Ramos (cell line): ENCODE results near the gene MANSC1.
"Not testable (repeated sequence)": the region's sequence is repeated elsewhere in the genome, so short reads cannot be mapped to it uniquely, and the experiment has no call there.

Experiments used
- in situ Hi-C: fragments of 300-500 bp; cut with MboI; formaldehyde crosslinking; loops from one replicate; pipeline ENCODE4 v1.14.3; 2022; ENCODE audit warnings: low sequenced_read_pairs; ENCODE audit not compliant: unreplicated experiment

Gene MANSC1

DNA sequence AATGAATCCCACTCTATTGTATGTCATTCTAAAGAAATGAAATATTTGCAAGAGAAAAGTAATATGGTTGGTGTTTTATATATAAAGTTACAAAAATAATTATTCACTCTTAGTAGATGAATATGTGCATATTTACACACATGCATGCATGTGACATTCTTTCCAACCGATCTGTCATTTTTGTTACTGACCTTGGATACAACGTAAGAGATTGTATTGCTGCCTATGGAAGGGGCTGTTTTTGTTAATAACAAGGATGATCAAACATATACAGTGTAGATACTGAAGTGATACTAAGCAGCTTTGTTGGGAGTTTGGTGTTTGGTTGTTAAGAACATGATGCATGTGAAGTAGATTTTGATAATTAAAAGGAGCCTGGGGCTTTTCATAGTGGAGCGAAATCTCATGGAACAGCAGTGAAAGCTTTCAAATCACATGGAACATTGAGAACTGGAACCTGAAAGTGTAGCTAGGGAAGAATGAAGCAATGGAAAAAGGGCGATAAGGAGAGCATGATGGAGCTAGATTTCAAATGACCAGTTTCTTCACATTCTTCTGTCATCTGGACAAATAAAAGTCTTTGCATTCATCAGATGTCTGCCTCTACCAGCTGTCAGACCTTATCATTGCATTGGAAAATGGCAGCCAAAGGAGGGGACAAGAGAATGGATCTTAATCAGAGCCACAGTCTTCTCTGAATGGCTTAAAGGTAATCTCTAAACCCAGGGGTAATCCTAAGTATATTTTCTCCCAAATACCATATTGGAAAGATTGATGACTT lies 16.8 kb upstream of the MANSC1 start:
- in situ Hi-C loops: no loop called here

DNA sequence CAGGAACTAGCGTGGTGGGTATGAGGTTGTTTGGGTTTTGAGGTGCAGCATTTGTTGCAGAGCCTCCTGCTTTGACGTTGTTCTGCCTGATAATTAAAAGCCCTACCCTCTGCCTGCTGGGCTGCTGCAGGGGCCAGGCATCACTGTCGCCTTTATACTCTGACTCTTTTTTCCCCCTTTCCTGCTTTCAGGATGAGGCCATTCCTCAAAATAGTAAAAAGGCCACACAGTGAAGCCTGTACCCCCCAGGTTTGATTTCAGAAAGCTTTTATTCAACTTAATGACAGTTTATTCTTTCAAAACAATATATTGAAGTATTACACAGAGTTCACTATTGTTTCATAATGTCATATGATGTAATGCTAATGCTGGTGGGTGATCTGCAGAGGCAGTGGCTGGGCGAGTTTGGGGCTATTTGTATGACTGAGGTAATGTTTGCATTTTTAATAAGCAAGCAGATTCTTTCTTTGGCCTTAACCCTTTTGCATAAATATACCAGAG lies 15.9 kb upstream of the MANSC1 start:
- in situ Hi-C loops: no loop called here

DNA sequence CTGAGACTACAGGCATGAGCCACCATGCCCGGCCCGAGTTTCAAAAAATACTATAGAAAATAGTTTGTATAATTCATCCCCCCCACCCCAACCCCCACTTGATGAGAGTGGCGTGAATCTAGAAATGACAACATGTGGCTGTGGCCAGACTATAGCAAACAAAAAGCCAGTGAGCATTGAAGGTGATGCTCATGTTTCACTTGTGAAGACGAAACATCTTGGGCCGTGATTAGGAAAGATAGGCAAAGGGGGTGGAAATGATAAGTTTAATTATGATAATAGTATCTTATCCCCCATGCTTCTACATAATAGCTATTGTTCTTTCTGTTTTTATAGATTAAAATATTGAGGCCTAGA lies 15.4 kb upstream of the MANSC1 start:
- in situ Hi-C loops: no loop called here

DNA sequence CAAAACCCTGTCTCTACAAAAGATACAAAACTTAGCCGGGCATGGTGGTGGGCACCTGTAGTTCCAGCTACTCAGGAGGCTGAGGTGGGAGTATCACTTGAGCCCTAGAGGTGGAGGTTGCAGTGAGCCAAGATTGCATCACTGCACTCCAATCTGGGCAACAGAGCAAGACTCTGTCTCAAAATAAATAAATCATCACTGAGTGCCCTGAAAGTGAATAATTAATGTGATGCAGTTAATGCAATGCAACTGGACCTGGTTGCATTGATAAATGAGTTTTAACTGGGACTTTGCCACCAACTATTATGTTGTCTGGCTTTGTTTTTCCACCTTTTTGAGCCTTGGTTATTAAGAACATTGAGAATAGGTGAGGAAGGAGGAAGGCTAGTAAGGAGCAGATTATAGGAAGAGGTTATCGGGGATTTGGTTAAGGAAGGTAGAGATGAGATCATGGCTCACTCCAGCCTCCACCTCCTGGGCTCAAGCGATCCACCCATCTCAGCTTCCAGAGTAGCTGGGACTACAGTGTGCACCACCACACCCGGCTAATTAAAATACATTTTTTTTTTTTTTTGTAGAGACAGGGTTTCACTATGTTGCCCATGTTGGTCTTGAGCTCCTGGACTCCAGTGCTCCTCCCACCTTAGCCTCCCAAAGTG lies 14.9 kb upstream of the MANSC1 start:
- in situ Hi-C loops: no loop called here

DNA sequence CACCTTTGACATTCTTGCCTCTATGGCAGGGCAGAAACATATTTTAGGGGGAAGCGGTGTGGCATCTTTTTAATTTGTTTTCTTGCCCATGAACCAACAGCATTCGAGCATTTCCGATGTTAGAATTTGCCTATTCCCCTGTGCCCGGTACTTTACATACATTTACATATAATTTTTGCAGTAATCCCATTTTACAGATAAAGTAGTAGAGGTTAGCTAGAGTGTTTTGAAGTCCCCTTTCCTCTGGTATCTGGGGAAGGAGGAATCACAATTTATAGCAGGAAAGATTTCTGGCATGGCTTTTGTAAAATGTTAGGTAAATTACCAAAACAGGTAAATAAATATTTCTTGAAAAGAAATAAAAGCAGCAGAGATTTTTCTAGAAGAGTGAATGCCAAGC lies 8.5 kb upstream of the MANSC1 start:
- in situ Hi-C loops: no loop called here

DNA sequence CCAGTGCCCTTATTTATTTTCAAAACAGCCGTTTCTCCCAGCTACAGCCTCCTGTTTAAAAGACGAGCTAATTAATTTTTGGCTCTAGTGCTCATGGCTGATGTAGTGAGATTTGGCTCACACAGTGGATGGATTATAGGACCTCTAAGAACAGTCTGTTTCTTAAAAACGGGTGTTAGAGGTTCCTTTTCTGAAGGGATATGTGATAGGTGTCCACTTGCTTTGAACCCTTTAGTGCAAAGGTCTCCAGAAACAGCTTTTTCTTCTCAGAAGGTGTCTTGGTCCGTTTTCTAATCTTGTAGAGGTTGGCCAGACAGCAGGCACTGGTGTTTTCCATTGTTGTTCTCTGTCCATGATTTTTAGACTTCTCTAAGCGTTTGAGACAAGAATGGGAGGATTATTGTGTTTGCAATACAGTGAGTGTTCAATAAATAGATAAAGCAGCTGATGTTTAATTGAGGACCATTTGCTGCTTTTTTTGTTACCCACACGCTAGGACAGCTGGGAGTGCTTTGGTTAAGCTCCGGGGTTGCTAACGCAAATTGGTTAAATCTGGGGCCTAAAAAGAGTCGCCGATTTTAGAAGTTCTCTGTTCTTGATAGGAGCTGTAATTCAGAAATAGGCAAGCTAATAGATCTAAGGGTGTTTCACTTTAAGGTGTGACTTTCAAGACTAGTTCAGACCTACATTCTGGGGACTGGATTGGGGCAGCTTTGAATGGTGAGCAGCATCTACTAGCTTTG lies 7.8 kb upstream of the MANSC1 start:
- in situ Hi-C loops: no loop called here

DNA sequence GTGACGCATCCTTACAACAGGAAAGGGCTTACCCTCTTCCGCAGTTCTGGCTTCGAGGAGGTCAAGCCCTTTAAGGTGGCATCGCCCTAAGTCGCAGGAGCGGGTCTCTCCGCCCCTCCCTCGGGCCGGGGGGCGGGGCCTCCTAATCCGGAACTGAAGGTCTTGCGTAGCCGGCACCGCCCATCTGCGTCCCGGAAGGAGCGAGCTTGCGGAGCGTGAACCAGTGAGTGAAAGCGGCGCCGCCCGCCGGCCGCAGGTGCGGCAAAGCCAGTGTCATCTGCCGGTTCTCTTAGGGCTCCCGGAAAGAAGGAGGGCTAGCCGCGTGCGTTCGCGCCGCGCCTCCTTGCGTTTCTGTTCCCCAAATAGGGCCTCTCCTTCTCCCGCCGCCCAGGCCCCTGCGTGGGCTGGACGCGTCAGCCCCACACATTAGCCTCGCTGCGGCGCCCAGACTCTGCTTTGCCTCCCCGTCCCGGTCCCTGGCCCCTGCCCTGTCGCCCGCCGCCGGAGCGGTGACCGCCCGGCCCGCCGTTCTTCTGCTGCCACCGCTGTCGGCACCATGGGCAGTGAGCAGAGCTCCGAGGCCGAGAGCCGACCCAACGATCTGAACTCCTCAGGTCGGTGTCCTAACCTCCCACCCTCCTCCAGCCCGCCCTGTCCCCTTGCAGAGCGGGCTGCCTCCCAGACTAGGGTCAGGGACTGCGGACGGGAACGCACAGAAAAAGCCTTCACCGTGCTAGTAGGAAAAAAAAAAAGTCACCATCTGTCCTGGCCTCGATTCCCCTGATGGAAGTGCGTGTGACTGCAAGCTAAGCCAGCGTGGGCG lies 7.1 kb upstream of the MANSC1 start, which contains the start of gene BORCS5:
BORCS5 (plus strand) TSS at position 183 of the 823 bp plus-strand sequence; CDS start at position 557, 374 bp downstream.
- in situ Hi-C loops: no loop called here

DNA sequence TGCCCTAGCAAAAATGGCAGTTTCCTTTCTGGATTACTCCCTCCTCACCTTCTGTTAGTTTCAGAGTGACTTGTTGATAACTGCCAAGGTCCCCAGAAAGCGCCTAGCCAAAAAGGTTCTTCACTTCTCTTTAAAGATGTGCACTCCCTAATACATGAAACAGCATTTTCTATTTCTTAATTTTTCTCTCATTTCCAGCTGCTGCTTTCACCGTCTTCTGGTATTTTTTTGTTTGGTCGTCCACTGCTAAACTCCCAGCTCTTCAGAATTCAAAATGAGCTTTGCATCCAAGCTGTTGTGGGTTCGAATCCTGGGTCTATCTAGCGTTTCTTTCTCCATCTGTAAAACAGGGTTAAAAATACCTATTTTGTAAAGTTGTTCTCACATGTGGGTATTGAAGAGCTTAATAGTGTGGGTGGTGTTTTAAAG lies 6.4 kb upstream of the MANSC1 start:
- in situ Hi-C loops: no loop called here

DNA sequence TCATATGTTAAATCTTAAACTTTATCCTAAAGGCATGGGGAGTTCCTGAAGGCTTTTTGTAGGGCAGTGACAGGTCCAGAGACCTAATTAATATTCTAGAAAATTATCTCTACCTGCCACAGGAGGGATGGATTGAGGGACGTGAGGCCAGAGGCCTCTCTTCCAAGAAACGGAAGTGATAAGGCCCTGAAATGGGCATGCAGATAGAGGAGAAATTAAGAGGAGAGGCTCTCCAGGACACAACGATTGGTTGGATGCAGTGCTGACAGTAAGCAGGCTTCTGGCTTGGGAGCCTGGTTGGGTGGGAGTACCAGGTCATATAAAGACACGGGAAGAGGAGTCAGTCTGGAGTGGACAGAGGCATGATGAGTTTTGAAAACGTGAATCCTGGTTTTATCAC lies 3.8 kb upstream of the MANSC1 start:
- in situ Hi-C loops: no loop called here

DNA sequence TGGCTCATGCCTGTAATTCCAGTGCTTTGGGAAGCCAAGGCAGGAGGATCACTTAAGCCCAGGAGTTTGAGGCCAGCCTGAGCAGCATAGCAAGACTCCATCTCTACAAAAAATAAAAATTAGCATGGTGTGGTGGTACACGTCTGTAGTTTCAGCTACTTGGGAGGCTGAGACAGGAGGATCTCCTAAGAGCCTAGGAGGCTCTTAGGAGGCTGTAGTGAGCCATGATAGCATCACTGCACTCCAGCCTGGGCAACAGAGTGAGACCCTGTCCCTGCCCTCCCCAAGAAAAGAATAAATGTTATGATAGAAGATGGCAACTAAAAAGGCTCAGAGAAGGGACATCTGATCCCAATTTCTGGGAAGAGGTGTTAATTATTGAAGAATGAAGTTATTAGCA lies 3.2 kb upstream of the MANSC1 start:
- in situ Hi-C loops: no loop called here

DNA sequence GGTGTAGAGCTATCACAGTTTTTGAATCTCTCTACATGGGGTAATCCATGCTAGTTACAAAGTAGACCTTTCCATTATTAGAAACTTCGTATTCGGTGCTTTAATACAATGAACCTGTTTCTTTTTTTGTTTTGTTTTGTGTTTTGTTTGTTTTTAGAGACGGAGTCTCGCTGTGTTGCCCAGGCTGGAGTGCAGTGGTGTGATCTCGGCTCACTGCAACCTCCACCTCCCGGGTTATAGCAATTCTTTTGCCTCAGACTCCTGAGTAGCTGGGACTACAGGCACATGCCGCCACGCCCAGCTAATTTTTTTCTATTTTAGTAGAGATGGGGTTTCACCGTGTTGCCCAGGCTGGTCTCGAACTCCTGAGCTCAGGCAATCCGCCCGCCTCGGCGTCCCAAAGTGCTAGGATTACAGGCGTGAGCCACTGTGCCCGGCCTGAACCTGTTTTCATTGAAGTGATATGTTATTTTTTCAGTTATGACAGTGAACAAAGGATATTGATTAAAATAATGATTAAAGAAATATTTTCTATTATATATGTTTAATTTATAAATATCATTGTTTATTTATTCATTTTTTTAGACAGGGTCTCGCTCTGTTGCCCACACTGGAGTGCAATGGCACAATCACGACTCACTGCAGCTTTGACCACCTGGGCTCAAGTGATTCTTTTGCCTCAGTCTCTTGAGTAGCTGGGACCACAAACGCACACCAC lies 1.6 kb upstream of the MANSC1 start:
- in situ Hi-C loops: not testable (repeated sequence)

DNA sequence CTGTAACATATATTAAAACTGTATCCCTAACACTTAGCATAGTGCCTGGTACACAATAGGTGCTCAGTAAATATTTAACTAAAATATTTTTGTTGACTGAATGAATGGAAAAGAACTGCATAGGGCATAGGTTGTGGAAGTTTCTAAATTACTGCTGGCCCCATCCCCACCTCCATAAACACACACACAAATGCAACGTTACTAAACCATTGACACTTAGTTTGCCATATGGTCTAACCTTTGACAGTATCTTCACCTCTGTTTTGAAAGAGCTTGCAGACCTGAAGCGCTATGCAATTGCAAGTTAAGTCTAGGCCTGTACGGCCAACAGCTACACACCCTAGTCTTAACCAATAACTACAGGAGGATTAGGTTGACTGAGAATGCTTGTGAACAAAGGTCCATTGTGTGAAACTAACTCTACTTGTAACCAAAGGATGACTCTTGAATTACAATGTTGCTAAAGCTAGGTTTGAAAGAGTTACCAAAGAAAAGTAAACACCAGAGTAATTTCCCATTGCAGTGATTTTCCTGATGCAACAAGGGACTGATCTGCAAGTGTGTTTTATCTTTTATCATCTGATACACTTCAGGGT lies 924 bp upstream of the MANSC1 start:
- in situ Hi-C loops: no loop called here

DNA sequence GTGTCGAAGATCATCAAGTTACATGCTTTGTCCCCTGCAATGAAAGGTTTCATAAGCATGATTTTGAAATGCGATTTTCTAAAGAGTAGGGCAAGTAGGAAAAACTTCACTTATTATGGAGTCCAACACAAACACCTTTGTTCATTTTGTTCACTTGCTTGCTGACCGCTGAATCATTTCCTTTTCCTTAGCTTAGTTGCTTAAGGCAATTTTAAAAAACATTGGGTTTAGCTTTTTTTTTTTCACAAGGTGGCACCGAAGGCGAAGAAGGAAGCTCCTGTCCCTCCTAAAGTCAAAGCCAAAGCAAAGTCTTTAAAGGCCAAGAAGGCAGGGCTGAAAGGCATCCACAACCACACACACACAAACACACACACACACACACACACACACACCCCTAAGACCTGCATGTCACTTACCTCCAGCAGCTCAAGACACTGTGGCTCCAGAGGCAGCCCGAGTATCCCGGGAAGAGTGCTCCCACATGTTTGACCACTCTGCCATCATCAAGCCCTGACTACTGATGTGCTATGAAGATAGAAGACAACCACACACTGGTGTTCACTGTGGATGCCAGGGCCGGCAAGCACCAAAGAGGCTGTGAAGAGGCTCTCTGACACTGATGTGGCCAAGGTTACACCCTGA lies 11.4 kb downstream of the MANSC1 start:
- in situ Hi-C loops: loop anchor here (10.0 to 25.0 kb wide), 2 partner anchors 626 to 784 kb away; no protein-coding TSS in a partner anchor

DNA sequence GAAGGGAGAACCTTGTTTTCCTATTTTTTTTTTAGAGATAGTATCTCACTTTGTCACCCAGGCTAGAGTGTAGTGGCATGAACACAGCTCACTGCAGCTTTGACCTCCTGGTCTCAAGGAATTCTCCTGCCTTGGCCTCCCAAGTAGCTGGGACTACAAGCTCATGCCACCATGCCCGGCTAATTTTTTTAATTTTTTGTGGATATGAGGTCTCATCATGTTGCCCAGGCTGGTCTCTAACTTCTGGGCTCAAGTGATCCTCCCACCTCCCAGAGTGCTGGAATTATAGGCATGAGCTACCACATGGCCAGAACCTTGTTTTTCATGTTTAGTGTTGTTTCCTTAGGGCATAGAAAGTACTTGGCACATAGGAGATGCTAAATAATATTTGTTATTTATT lies 13.5 kb downstream of the MANSC1 start:
- in situ Hi-C loops: loop anchor here (10.0 to 25.0 kb wide), 2 partner anchors 624 to 782 kb away; no protein-coding TSS in a partner anchor

DNA sequence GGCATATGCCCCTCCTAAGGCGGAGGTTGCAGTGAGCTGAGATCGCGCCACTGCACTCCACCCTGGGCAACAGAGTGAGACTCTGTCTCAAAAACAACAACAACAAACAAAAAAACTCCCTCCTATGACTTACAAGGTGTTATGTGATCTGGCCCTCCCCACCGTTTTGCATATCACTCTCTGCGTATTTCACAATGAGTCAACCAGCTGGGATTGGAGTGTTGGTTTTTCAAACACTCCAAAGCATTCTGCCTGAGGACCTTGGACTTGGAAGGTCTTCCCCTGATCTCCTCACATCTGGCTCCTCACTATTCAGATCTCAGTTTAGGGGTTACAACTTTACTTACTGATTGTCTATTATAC lies 14.0 kb downstream of the MANSC1 start:
- in situ Hi-C loops: loop anchor here (10.0 to 25.0 kb wide), 2 partner anchors 624 to 781 kb away; no protein-coding TSS in a partner anchor

DNA sequence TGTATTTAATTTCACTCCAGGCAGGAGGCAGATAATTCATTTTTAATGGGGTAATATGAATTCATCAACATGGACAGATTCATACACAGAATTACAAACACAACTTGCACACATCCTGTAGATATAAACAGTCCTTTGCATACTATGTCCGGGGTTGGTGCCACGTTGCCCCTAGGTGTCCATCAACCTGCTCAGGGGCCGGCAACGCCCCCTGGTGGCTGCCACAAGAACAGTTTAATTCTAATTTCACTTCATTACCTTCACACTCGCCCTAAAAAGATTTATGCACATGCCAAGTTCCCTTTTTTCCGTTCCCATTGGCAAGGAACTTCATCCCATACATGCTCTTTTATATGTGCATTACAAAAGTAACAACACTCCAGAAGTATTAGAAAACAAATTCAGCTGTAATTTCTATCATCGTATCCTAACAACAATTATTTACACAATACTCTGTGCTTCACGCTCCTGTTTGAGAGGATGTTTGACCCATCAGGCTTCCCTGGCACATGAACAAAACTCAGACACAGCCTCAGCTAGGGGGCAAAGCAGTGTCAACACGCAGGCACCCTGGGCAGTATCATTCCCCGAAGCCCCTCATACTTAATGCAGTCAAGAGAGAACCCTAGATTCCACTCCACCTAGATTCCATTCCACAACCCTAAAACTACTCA lies 15.5 kb downstream of the MANSC1 start:
- in situ Hi-C loops: loop anchor here (10.0 to 25.0 kb wide), 2 partner anchors 622 to 780 kb away; no protein-coding TSS in a partner anchor

DNA sequence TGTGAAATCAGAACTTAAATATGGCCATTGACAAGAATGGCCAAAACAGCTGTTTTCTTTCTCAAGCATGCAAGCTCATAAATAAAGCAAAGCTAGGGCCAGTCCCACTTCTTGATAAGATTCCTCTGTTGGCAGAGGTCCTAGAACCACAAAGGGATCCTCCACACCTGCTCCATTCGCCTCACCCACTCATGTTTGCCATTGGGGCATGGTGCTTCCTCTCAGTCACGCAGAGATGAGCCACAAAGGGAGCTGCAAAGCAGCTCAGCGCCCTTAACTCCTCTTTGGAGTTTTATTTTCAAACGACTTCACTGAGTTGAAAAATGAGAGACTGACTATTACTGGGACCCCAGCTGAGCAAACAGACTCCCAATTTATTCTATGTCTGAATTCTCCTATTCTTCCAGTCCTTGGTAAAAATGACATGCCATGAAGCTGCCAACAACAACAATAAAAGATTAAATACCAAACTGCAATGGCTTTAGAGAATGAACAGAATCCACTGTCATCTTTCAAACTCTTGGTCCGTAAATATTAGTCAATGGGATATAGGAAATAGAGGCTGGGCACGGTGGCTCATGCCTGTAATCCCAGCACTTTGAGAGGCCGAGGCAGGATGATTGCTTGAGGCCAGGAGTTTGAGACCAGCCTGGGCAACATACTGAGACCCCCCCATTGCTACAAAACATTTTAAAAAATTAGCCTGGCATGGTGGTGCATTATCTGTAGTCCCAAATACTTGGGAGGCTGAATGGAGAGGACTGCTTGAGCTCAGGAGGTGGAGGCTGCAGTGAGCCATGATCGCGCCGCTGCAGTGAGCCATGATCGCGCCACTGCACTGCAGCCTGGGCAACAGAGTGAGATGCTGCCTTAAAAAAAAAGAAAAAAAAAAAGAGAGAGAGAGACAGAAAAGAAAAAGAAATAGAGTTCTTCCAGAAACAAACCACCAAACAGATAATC lies 16.4 kb downstream of the MANSC1 start:
- in situ Hi-C loops: loop anchor here (10.0 to 25.0 kb wide), 2 partner anchors 621 to 779 kb away; no protein-coding TSS in a partner anchor
